Dedifferentiated amniotic fluid mesenchymal stem cell (primary cell): ENCODE data around the gene NFE2L2.
A peak's percentile ranks its signal among the peaks of the same experiment; 100 is the strongest.
"Not testable (repeated sequence)": the region's sequence is repeated elsewhere in the genome, so short reads cannot be mapped to it uniquely, and the experiment has no call there.

ENCODE experiments used
- DNase-seq: peaks from one replicate; pipeline ENCODE4 v3.0.0-alpha.2; 2016; ENCODE audit errors: extremely low spot score

Gene NFE2L2

DNA sequence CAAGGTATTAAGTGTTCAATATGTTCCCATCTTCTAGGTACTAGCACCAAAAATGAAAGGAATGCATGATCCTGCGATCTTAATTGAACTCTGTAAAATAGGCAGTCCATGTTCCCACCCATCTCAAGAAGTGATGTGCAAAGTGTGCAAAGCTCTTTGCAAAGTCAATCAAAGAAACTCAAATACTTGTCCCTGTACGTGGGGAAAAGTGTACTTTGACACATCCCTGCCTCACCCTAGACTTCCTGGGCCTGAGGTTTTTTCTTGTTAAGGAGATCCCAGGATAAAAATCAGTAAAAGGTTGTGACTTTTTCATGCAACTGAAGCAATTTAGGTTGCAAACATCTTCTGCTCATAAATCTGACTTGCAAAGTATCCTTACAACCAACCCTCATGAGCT lies 26.6 kb downstream of the NFE2L2 start:
- no peak for DNase-seq

DNA sequence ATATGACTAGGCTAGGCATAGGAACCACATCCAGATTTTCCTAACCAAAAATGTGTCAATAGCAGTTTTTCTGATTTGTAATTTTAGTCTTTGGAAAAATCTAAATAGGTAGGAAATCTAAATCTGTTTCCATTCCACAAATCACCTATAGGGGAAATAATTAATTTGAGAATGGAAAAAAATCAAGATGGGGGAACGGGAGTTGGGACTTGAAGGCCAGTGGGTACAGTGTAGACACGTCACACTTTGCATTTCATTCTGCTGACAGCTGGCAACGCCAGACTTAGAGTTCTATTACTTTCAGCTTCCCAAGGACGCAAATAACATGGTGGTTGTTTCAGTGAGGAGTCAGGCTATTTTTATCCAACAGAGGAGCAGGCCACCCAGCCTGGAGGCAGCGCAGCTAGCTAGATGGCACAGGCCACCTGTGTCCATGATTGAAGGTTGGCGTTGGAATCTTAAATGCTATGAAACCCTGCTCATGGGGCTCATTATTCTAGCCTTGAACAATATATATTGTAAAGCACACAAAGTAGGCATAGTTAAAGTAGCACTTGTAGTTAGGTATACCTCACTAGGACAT lies 28.6 kb downstream of the NFE2L2 start:
- DNase-seq, result no peak

DNA sequence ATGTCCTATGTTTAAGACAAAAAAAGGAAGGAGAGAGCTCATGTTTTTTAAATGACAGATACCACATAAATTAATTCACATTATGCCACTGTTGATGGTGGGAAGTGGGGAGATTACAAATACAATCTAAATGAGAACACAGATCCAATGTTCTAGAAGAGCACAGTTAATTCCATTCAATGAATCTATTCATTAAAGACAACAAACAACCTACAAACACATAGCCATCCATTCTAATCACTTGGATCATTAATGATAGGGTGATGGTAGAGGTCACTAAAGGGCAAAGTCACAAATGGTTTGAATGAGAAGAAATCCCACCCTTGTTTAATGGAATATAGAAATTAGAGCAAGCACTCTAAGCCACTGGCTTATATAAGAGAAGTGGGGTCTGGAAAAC lies 30.3 kb downstream of the NFE2L2 start:
- DNase-seq, result no peak

DNA sequence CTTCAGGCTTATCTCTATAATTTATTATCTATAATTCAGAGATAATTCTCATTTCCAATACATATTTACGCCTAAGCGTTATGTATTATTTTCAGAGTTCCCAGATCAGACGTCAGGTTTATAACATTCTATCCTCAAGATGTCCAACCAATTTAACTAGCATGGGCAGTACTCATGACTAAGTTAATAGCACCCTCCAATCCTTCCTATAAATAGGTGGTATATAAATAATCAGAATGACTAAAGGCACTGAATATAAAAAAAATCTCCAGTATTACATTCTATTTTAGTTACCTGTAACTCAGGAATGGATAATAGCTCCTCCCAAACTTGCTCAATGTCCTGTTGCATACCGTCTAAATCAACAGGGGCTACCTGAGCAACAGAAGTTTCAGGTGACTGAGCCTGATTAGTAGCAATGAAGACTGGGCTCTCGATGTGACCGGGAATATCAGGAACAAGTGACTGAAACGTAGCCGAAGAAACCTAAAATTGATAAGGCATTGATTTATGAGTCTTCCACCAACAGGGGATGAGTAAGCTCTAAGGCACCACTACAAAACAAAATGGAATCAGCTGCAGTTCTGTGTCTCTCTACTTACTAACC lies 32.3 kb downstream of the NFE2L2 start:
- no peak for DNase-seq

DNA sequence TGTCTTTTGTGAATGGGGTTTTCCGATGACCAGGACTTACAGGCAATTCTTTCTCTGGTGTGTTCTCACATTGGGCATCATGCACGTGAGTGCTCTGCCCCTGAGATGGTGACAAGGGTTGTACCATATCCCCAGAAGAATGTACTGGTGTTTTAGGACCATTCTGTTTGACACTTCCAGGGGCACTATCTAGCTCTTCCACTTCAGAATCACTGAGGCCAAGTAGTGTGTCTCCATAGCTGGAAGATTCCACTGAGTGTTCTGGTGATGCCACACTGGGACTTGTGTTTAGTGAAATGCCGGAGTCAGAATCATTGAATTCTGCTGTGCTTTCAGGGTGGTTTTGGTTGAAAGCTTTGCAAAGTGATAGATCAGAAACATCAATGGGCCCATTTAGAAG lies 33.3 kb downstream of the NFE2L2 start:
- no peak for DNase-seq

DNA sequence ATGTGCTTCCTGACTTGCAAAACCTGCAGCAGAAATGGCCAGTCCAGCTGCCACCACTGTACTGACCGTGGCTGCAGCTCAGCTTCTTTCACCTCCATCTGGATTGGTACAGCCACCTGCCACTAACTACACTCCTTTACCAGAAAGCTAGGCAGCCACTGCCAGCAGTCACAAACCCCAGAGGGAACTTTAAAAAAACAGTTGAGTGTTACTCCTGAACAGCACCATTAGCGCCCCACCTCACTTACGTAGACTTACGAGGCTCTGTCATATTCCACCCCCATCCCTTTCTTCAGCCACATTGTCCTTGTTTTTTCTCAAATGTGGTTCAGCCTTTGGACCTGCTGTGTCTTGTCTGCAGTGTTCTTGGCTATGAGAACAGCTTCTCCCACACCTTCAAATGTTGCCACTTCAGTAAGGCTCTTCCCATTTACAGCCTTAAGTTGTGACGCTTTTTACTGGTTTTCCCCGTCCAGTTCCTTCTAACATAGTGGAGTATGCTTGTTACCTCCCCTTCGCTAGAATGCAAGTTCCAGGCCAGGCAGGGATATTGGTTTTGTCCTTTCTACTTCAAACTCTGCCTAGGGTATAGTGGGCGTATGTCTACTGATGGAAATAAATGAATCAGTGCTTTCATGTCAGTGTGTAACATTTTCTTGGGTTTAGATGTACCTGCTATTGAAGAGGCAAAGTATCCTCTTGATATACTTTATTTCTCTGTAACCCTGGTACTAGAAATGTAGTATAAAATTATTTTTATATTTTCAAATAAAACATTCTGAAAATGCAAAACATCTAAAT lies 34.9 kb downstream of the NFE2L2 start:
- no peak for DNase-seq

DNA sequence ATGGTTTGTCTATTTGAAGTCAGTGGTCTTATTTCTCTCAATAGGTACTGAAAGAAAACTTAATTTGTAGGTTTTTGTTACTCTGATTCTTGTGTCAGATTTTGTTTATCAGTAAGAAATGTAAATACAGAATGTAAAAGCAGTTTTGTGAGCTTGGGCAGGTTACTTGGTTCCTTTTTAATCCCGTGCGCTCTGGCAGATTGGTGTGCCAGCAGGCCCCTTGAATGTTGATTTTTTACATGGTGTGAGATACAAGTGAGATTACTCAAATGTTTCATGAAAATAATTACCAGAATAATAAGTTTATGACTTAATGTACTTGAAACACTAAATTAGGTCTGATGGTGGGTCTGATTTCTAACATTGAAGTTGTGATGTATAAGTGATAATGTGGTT lies 38.6 kb downstream of the NFE2L2 start:
- DNase-seq, result no peak

DNA sequence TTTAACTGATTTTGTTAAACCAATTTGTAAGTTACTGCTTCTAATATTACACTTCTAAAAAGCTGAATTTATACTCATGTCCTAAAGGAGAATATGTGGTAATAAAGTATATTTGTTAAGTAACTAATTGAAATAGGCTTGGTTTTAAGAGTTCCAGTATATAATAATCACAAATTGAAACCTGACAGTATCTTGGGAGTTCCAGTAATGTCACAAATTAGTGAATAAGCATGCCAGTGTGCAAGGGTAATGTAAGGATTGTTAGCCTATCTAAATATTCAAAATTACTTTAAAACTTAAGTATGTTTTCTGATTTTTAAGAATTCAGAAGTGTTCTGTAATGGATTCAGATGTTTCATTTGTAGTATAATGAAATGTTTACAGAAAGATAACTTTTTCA lies 41.1 kb downstream of the NFE2L2 start:
- DNase-seq, result not testable (repeated sequence)

DNA sequence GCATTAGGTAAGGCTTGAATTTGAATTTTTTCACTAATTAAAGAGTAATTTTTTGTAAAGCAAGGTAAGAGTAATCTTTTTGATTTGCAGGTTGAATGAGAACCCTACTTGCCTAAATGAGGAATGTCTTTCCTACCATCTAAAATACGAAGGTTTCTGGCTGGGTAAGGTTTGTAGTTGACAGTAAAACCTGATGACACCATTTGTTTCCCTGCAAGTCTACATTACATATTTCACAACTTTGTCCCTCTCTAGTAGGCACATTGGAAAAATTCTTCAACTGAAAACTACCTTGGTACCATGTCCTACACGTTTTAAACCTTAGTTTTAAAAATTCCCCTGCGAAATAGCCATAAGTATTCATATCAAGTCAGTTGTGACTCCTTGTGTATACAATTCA lies 42.6 kb downstream of the NFE2L2 start:
- no peak for DNase-seq

DNA sequence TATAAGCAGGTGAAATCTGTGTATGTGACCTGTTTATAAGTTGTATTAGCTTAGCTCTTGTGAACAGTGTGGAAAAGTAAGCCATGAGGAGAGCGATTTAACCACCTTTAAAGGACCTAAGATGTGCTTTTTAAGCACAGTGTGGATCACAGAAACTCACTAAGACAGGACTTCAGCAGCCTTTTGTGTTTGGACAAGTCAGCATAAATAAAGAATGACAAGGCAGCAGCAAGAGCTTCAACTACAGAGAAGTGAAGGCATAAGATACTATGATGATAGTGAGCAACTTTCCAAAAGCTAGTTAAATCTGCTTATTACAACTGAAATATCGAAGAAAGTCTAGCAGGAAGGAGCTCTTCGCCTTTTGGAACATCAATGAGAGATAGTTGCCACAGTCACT lies 43.0 kb downstream of the NFE2L2 start:
- DNase-seq, result no peak

DNA sequence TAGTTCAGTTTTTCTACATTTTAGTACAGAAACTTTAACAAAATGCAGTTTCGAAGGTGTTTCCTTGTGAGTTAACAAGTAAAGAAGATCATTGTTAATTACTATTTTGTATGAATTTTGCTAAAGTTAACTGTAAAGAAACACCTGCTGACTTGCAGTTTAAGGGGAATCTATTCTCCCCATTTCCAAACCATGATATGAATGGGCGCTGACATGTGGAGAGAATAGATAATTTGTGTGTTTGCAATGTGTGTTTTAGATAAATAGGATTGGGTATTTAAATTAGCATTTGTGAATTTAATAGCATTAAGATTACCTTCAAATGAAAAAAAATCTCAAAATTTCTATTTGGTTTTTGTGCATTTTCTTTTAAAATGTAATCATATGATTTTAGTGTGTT lies 44.7 kb downstream of the NFE2L2 start:
- DNase-seq, result not testable (repeated sequence)

DNA sequence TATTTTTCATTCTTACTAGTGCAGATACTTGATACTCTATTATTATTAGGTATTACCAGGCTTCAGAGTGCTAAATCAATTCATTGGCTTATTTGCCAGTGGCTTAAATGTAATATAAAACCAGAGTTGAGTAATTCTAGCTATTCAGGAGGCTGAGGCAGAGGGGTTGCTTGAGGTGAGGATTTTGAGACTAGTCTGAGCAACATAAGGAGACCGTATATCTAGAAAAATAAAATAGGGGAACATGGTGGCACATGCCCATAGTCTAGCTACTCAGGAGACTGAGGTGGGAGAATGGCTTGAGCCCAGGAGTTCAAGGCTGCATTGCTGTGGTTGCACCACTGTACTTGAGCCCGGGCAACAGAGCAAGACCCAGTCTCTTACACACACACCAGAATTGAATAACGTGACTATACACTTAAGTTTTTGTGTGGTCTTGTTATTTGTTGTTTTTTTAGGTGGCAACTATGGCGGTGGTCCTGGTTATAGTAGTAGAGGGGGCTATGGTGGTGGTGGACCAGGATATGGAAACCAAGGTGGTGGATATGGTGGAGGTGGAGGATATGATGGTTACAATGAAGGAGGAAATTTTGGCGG lies 47.2 kb downstream of the NFE2L2 start:
- DNase-seq, result no peak

DNA sequence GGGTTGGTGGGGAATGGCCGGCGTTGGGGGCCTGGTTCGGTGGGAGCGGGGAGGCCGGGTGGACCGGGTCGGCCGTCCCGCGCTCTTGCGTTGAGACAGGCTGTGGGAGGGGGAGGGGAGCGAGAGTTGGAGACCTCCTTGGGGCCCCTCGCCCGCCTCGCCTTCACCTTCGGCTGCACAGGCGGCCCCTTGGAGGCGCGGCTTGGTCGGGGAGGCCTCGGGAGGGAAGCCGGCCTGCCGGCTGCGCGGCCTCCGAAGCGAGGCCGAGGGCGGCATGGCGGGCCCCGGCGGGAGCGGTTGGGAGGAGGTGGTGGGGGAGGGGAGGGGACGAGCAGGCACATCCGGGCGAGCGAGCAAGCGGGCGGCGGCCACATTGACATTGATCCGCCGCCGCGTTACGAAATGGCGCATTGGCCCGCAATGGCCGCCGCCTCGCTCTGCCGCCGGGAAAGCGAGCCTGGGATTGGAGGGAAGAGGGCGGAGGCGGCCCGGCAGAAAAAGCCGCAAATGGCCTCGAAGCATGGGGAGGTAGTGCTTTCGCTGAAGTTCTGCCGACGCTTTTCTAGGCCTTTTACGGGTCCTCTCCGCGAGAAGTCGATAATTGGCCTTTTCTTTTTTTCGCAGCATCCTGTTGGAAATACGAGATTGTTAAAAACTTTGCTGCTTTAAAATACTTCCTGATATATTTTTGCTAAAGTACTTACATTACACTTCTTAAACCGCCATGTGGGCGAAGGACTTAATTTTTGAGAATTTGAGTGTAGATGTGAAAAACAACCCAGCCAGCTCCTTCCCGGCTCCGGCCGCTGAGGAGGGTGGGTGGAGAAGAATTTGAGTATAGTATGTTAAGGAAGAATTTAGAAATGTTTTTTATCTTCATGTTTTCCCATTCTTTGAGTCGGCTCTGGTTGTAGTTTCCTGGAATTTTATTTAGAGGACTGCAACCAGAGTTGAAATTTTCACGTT lies 51.4 kb downstream of the NFE2L2 start:
- peak; percentile 87 for DNase-seq

DNA sequence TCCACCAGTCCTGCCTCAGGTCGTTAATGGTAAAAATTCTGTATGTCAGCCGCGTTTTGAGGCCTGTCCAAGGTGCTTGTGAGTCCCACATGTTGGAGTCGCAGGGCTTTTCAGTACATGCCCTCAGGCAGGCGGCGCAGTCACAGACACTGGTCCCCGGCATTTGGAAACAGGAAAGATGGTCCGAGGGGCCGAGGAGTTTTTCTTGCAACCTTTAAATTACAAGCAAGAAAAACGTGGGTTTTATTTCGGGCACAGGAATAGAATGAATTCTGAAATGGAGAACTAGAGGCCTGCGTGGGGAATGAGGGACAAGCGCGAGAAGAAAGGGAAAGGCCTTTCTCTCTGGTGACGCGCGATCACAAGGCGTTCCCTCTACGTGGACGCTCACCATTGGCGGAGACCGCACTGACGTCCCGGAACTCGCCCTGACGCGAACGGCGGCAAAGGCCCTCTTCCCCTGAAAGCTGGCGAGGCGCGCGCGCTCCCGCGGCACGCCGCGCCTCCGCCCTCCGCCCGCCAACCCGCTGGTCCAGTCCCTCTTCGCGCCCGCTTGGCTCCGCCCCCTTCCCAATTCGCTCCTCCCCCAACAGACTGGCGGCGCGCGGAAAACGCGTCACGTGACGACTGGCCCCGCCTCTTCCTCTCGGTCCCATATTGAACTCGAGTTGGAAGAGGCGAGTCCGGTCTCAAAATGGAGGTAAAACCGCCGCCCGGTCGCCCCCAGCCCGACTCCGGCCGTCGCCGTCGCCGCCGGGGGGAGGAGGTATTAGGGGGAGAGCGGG lies 52.2 kb downstream of the NFE2L2 start, which contains the start of gene HNRNPA3:
Gene HNRNPA3 (plus strand): TSS at position 689 of the 785 bp plus-strand sequence. CDS start 6 bp downstream, at position 695.
- DNase-seq, result peak; percentile 98

DNA sequence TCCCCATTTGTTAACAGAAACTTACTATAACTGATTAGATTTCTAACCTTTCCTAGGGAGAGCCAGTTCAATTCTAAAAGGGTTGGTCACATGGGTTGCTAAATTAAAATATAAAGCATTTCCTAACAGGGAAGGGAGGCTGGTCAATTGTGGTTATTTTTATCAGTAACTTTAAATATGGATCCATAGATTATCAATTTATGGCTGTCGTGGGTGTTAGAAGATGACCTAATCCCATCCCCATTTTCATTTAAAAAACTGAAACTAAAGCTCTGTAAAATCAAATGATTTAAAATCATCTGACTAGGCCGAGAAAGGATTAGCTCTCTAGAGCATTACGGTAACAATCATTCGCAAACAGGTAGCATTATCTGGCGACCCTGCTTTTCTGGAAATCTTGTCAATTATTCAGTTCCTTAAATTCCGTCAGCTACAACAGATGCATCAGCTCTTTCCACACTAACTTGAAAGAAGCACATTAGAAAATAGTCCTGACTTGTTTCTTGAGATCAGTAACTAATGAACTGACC lies 52.9 kb downstream of the NFE2L2 start:
- DNase-seq, result no peak

DNA sequence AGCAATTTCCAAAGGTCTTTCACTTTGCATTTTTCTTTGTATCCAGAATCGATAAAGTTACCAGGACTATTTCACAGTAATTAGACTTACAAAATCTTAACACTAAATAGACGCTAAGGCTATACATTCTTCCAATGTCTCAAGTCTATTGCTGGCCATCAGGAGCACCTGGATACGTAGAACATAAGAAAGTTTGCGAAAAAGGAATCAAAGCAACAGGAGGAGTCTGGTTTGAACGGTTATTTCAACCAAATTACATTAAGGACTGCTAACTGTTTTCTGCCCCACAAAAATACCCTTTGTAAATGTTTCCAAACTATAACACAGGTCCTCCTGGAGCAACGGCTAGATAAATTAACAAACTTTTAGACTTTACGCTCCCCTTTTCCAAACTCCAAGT lies 53.4 kb downstream of the NFE2L2 start:
- no peak for DNase-seq

DNA sequence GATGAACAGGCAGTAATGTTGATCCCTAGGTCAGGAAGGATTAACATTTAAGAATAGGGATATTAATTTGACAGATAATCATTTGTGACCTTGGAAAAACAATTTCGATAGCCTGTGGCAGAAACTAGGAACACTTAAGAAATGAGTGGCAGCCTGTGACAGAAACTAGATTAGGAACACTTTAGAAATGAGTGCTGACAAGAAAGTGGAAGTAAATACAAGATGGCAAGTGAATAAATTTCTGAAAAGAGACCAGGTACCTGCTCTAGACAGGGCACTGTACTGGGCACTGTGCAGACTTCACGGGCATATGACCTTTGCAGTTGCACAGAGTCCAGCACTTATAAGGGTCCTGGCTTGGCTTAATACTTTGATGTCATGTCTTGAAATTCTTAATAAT lies 57.4 kb downstream of the NFE2L2 start:
- DNase-seq, result no peak

DNA sequence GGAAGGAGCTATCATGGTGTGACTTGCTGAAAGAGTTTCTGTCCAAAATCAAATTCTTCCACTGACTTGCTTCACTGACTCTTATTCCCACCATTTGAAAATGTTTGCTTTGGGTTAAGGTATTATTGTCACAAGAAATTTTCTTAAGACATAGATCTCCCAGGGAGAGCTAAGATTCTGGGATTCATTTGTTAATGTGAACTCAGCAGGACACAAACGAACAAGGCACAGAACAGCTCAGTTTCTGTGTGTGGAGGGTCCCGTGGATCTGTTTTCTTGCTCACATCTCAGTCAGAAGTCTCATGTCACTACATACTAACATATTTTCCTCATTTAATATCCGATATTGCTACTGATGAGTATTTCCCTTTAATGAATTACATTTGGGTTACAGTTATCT lies 60.1 kb downstream of the NFE2L2 start:
- no peak for DNase-seq

DNA sequence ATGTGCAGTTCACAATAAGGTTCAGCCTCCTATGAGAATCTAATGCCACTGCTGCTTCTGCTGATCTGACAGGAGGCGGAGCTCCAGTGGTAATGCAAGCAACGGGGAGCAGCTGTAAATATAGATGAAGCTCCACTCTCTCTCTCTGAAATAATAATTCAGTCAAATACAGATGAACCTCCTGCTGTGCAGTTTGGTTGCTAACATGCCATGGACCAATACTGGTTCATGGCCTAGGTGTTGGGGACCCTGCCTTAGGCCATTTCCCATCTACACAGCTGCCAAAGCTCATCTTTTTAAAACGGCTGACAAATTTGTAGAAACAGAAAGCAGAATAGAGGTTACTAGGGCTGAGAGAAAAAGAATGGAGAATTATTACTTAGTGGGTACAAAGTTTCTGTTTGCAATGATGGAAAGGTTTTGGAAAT lies 62.6 kb downstream of the NFE2L2 start:
- DNase-seq, result no peak

DNA sequence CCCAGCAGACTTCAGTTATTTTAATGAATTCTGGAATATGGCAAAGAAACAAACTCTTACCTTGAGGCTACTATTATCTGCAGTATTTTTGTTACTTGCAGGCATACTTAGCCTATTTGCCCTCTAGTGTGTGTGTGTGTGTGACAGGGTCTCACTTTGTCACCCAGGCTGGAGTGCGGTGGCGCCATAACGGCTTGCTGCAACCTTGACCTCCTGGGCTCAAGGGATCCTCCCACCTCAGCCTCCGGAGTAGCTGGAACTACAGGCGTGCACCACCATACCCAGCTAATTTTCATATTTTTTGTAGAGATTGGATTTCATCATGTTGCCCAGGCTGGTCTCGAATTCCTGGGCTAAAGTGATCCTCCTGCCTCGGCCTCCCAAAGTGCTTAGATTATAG lies 64.1 kb downstream of the NFE2L2 start:
- DNase-seq, result not testable (repeated sequence)
